ENCODE measurements around the gene PI16.

The PI16 gene

GRCh38 chr6:37005061-37005810 is 50.7 kb downstream of the PI16 start, which contains the start of gene FGD2:
Gene FGD2 (plus strand): TSS chr6:37005655. CDS start chr6:37005818, 163 bp downstream.
- no peak for DNase-seq

- no peak for DNase-seq
Observed at GRCh38 chr6:37005827-37006567, 51.5 kb downstream of the PI16 start.

GRCh38 chr6:37006793-37007339 is 52.3 kb downstream of the PI16 start:
- DNase-seq: no peak

GRCh38 chr6:37007340-37008043 is 53.0 kb downstream of the PI16 start:
- DNase-seq: no peak

- no peak for DNase-seq
Observed at GRCh38 chr6:37008484-37009465, 54.2 kb downstream of the PI16 start.

- DNase-seq: no peak
Observed at GRCh38 chr6:37010402-37010892, 55.9 kb downstream of the PI16 start.

GRCh38 chr6:37011656-37012378 is 57.3 kb downstream of the PI16 start:
- no peak for DNase-seq

- DNase-seq: no peak
Observed at GRCh38 chr6:37013516-37014491, 59.3 kb downstream of the PI16 start.

Measured in eye (tissue), 1 donor.